ENCODE results near the gene EFCAB6. TPM values are rescaled to one million over a fixed set of nuclear protein-coding genes. Genes with fewer than 3 reads are reported as not detected.

EFCAB6 gene
- total and polyA plus RNA-seq, 7 donors = 0.45 to 5.7 (median 1.8) TPM

- Histone ChIP-seq H3K4me3 (no peak overlapping the region), H3K27ac (no peak overlapping the region), H3K36me3 (no peaks in the 10 kb centered on the region), H3K9me3 (no peaks in the 10 kb centered on the region), H3K4me1 (peaks cover 0 to 12% (median 11%) of the 10 kb centered on the region in 4 donors), H3K27me3 (no peaks in the 10 kb centered on the region)
- no peak for TF ChIP-seq CTCF (IDR thresholded peaks at IDR 0.05)
- TF ChIP-seq POLR2A (IDR thresholded peaks at IDR 0.05) = no peak
- TF ChIP-seq EP300 (IDR thresholded peaks at IDR 0.05) = no peak
- TF ChIP-seq POLR2AphosphoS5 (IDR thresholded peaks at IDR 0.05) = no peak
- no peak for DNase-seq
- intact Hi-C loops (cut with DNase I) = no loop called here
- 93 to 95% methylated on average over 6 of the region's 6 CpGs for WGBS, 2 donors
These were observed 64.2 kb downstream of the EFCAB6 start for GRCh38 chr22:43747877-43748276.

GRCh38 chr22:43747058-43747457, 65.0 kb downstream of the EFCAB6 start:
- H3K36me3 ChIP-seq = no peaks in the 10 kb centered on the region
- H3K4me3 ChIP-seq = no peak overlapping the region
- TF ChIP-seq CTCF (IDR thresholded peaks at IDR 0.05) (no peak), POLR2AphosphoS5 (IDR thresholded peaks at IDR 0.05) (no peak), EP300 (IDR thresholded peaks at IDR 0.05) (no peak), POLR2A (IDR thresholded peaks at IDR 0.05) (no peak)
- 85 to 89% methylated on average over 6 of the region's 6 CpGs for WGBS, 2 donors
- no peak overlapping the region for H3K27ac ChIP-seq
- no peak for DNase-seq
- H3K9me3 ChIP-seq = no peaks in the 10 kb centered on the region
- H3K27me3 ChIP-seq = peaks cover 0 to 4% (median 0%) of the 10 kb centered on the region in 3 donors
- H3K4me1 ChIP-seq = peaks cover 0 to 12% (median 11%) of the 10 kb centered on the region in 4 donors
- intact Hi-C loops (cut with DNase I) = no loop called here

GRCh38 chr22:43745783-43746356, 66.2 kb downstream of the EFCAB6 start:
- no peaks in the 10 kb centered on the region for H3K9me3 ChIP-seq
- TF ChIP-seq POLR2A (IDR thresholded peaks at IDR 0.05) (no peak), POLR2AphosphoS5 (IDR thresholded peaks at IDR 0.05) (no peak), EP300 (IDR thresholded peaks at IDR 0.05) (no peak), CTCF (IDR thresholded peaks at IDR 0.05) (no peak)
- H3K27ac ChIP-seq = no peak overlapping the region
- H3K4me3 ChIP-seq = no peak overlapping the region
- DNase-seq = no peak
- 83 to 85% methylated on average over 13 of the region's 13 CpGs for WGBS, 2 donors
- H3K36me3 ChIP-seq = no peaks in the 10 kb centered on the region
- peaks cover 0 to 12% (median 11%) of the 10 kb centered on the region in 4 donors for H3K4me1 ChIP-seq
- H3K27me3 ChIP-seq = peaks cover 0 to 15% (median 4%) of the 10 kb centered on the region in 3 donors
- intact Hi-C loops (cut with DNase I) = no loop called here

GRCh38 chr22:43745411-43745770, 66.7 kb downstream of the EFCAB6 start:
- H3K4me3 ChIP-seq = no peak overlapping the region
- peaks cover 0 to 12% (median 11%) of the 10 kb centered on the region in 4 donors for H3K4me1 ChIP-seq
- DNase-seq = no peak
- TF ChIP-seq POLR2AphosphoS5 (IDR thresholded peaks at IDR 0.05) = no peak
- TF ChIP-seq POLR2A (IDR thresholded peaks at IDR 0.05) = no peak
- intact Hi-C loops (cut with DNase I) = no loop called here
- peak overlapping the region in 2 of 4 donors; percentile 14 to 25 for H3K27ac ChIP-seq
- WGBS, 2 donors = 77 to 93% methylated on average over 7 of the region's 7 CpGs
- H3K36me3 ChIP-seq = no peaks in the 10 kb centered on the region
- no peaks in the 10 kb centered on the region for H3K9me3 ChIP-seq
- peaks cover 0 to 15% (median 4%) of the 10 kb centered on the region in 3 donors for H3K27me3 ChIP-seq

- Histone ChIP-seq H3K27me3 (peaks cover 0 to 15% (median 4%) of the 10 kb centered on the region in 3 donors), H3K4me1 (peaks cover 0 to 12% (median 11%) of the 10 kb centered on the region in 4 donors), H3K9me3 (no peaks in the 10 kb centered on the region), H3K27ac (peak overlapping the region in 2 of 4 donors; percentile 14 to 25), H3K4me3 (no peak overlapping the region), H3K36me3 (no peaks in the 10 kb centered on the region)
- DNase-seq = no peak
- TF ChIP-seq POLR2A (IDR thresholded peaks at IDR 0.05) (no peak), CTCF (IDR thresholded peaks at IDR 0.05) (no peak), EP300 (IDR thresholded peaks at IDR 0.05) (no peak), POLR2AphosphoS5 (IDR thresholded peaks at IDR 0.05) (no peak)
- intact Hi-C loops (cut with DNase I) = no loop called here
- 62 to 79% methylated on average over 9 of the region's 9 CpGs for WGBS, 2 donors
These were observed 67.2 kb downstream of the EFCAB6 start for GRCh38 chr22:43744700-43745410.
